Epithelial cell of esophagus (primary cell): ENCODE results near the gene VTCN1.
"Not testable (repeated sequence)": the region's sequence is repeated elsewhere in the genome, so short reads cannot be mapped to it uniquely, and the experiment has no call there.

Experiments used
- DNase-seq: peaks from one replicate; pipeline ENCODE4 v3.0.0; 2010; ENCODE audit warnings: low read depth
- H3K4me3 ChIP-seq: 2 replicates; pipeline ENCODE4 v1.5.1; 2011; ENCODE audit warnings: mild to moderate bottlenecking, low read length, control low read depth
- TF ChIP-seq, protein P1 (sequence below): IDR thresholded peaks from 2 replicates; pipeline ENCODE4 v1.5.1; 2011; ENCODE audit warnings: low read depth, mild to moderate bottlenecking, low read length, control low read depth, inconsistent platforms; ENCODE audit not compliant: insufficient read depth; ENCODE audit errors: missing control alignments

The VTCN1 gene

DNA sequence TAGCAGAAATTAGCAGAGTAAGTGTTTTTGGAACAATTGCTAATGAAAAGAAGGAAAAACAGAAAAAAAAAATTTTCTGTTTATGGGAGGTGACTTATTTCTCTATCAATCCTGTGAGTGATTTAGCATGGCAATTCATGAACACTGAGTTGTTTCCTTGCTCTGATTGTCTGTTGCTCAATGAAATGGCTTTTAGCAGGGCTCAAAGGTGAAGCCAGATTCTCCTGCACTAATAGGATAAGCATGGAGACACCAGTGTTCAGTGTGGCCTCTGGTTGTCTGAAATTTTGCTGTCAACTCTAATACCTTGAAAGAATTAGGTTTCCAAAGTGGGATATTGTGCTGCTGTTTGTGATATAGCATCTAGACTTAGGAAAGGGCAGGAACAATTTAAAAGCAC is 105.0 kb downstream of the VTCN1 start:
- H3K4me3 ChIP-seq, result no peak overlapping the region
- TF ChIP-seq, protein P1, sequence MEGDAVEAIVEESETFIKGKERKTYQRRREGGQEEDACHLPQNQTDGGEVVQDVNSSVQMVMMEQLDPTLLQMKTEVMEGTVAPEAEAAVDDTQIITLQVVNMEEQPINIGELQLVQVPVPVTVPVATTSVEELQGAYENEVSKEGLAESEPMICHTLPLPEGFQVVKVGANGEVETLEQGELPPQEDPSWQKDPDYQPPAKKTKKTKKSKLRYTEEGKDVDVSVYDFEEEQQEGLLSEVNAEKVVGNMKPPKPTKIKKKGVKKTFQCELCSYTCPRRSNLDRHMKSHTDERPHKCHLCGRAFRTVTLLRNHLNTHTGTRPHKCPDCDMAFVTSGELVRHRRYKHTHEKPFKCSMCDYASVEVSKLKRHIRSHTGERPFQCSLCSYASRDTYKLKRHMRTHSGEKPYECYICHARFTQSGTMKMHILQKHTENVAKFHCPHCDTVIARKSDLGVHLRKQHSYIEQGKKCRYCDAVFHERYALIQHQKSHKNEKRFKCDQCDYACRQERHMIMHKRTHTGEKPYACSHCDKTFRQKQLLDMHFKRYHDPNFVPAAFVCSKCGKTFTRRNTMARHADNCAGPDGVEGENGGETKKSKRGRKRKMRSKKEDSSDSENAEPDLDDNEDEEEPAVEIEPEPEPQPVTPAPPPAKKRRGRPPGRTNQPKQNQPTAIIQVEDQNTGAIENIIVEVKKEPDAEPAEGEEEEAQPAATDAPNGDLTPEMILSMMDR, result no peak
- DNase-seq, result no peak

DNA sequence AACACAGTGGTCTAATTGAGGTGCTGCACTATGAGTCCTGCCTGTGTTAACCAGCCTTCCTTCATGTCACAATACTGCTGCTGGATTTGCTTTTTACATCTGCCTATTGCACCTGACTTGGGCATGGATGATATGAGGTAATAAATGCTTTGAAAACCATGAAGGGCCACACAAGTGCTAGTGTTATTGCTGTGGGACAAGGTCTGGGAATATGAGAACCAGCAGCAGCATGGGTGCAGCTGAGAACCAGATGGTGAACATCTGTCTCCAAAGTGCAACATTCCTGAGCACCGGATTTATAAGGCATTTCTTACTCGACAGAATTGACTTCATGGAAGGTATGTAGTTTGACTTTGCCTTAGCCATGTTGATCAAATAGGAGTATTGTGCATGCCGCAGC is 105.7 kb downstream of the VTCN1 start:
- DNase-seq, result no peak
- no peak overlapping the region for H3K4me3 ChIP-seq
- TF ChIP-seq, protein P1, result no peak

DNA sequence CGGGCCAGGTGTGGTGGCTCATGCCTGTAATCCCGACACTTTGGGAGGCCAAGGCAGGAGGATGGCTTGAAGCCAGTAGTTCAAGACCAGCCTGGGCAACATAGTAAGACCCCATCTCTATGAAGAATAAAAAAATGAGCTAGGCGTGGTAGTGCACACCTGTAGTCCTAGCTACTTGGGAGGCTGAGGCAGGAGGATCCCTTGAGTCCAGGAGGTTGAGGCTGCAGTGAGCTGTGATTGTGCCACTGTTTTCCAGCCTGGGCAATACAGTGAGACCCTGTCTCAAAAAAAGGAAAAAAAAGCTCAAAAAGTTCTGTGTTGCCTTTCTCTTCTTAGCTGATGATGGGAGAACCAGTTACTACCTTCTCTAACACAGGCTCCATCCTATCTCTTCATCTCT is 108.9 kb downstream of the VTCN1 start:
- not testable (repeated sequence) for DNase-seq, H3K4me3 ChIP-seq

DNA sequence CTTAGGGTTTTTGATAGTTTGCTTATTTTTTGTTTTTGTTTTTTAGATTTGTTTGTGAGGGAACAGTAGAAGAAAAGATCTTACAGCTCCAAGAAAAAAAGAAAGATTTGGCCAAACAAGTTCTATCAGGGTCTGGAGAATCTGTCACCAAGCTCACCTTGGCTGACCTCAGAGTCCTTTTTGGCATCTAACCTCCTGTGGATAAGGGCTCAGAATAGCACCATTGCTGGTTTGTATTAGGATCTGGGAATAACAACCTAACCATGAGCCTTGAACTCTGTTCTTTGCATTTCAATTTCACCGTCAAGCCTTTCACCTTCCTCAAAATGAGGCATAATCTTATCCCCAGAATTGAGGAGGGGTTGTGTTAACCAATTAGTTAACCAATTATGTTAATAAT is 109.4 kb downstream of the VTCN1 start:
- DNase-seq, result no peak
- TF ChIP-seq, protein P1, result no peak
- H3K4me3 ChIP-seq, result no peak overlapping the region

DNA sequence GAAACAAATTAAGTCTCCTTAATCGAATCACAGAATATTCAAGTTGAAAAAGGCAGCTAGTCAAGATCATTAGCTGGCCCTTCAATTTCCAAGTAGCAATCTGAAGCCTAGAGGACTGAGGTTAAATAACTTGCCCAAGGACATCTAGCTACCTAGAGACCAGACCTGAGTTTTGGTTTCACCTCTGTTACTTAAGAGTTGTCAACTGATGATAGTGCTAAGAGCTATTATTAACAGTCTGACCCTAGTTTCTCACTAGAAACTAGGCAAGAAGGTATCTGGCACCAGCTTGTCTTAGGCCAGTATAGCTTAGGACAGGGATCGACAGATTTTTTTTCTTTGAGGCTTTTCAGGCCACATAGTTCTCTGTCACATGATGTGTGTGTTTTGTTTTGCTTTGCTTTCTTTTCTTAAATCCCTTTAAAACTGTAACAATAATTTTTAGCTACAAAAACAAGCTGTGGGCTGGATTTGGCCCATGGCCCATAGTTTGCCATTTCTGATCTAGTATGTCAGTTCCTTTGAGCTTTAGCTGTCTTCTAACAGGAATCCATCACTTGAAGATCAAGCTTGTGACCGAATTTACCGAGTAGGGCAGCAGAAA is 112.3 kb downstream of the VTCN1 start:
- H3K4me3 ChIP-seq, result no peak overlapping the region
- TF ChIP-seq, protein P1, result no peak
- no peak for DNase-seq

DNA sequence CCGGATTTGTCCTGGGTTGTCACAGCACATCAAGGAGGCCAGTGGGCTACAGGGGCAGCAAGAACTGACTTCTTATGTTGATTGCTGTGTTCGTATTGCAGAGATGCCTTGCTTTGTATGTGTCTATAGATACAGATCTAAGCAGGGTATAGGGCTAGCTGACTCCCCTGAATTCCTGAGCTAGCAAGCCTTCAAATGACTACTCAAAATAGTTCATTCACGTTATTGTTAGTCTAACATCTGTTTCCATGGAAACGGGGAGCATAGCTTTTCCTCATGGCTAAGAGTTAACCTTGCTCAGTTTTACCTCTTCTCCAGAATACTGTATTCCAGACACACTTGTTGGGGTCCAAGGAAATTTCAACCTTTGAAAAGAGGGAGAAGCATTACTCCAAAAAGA is 113.3 kb downstream of the VTCN1 start:
- TF ChIP-seq, protein P1, result no peak
- no peak overlapping the region for H3K4me3 ChIP-seq
- DNase-seq, result no peak

DNA sequence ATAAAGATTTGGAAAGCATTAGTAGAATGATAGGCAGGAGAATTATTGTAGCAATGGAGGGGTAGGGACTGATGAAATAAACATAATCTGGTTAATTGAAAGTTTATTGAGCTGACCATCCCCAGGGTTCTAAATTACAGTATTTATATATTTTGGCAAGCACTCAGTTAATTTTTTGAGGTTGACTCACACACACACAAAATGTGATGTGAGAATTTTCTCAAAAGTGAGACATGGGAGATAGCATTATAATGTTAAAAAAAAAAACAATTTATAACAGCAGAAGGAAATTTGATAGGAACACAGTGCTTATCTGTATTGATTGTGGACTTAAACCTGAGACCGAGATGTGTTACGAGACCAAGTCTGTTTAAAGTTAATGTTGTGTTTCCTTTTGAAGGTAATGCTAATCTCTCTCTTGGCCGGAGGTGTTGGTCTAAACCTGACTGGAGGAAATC is 113.7 kb downstream of the VTCN1 start:
- no peak overlapping the region for H3K4me3 ChIP-seq

More for the DNA sequence above, 113.7 kb downstream of the VTCN1 start:
- no peak for DNase-seq
- TF ChIP-seq, protein P1, result no peak
